ENCODE measurements around the gene GLRX5. TPM values are rescaled to one million over a fixed set of nuclear protein-coding genes. Genes with fewer than 3 reads are reported as not detected.

The GLRX5 gene
- total RNA-seq, 1 donor from 2014 or later, result 38.9 TPM

DNA sequence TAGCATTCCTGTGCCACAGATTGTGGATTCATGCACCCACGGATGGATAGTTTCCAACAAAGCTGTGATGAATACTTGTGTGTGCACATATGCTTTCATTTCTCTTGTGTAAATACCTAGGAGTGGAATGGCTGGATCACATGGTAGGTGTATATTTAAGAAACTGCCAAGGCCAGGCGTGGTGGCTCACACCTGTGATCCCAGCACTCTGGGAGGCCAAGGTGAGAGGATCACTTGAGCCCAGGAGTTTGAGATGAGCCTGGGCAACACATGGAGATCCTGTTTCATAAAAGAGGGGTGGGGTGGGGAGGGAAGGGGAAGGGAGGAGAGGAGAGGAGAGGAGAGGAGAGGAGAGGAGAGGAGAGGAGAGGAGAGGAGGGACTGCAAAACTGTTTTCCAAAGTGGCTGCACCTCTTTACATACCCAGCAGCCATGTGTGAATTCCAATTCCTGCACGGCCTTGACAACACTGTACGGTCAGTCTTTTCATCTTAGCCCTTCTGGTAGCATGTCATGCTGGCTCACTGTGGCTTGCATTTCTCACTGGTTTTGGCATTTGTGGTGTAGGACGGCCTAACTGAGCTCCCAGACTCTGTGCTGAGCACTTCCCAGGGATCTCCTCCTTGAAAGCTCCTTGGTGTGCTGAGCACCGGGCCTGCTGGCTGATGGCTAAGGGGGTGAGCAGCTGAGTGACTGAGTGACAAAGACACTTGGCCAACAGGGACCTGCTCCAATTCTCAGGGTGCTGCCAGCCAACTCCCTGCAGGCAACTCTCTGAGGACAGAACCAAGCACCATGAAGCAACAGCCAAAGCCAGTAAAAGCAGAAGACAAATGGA lies 46.3 kb upstream of the GLRX5 start:
- DNase-seq, result no peak
- Mint-ChIP-seq H3K36me3 (ENCODE audit: unreplicated experiment) (peaks cover 5% of the 10 kb centered on the region), H3K27me3 (ENCODE audit: unreplicated experiment) (peaks cover 6% of the 10 kb centered on the region), H3K4me1 (ENCODE audit: low read depth, unreplicated experiment) (peaks cover 12% of the 10 kb centered on the region), H3K9me3 (ENCODE audit: unreplicated experiment) (peaks cover 3% of the 10 kb centered on the region), H3K4me3 (ENCODE audit: unreplicated experiment) (no peak overlapping the region), H3K27ac (ENCODE audit: unreplicated experiment) (no peak overlapping the region)
- TF ChIP-seq, protein P1, sequence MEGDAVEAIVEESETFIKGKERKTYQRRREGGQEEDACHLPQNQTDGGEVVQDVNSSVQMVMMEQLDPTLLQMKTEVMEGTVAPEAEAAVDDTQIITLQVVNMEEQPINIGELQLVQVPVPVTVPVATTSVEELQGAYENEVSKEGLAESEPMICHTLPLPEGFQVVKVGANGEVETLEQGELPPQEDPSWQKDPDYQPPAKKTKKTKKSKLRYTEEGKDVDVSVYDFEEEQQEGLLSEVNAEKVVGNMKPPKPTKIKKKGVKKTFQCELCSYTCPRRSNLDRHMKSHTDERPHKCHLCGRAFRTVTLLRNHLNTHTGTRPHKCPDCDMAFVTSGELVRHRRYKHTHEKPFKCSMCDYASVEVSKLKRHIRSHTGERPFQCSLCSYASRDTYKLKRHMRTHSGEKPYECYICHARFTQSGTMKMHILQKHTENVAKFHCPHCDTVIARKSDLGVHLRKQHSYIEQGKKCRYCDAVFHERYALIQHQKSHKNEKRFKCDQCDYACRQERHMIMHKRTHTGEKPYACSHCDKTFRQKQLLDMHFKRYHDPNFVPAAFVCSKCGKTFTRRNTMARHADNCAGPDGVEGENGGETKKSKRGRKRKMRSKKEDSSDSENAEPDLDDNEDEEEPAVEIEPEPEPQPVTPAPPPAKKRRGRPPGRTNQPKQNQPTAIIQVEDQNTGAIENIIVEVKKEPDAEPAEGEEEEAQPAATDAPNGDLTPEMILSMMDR (IDR thresholded peaks at IDR 0.05; ENCODE audit: partially characterized antibody, unreplicated experiment), result no peak

DNA sequence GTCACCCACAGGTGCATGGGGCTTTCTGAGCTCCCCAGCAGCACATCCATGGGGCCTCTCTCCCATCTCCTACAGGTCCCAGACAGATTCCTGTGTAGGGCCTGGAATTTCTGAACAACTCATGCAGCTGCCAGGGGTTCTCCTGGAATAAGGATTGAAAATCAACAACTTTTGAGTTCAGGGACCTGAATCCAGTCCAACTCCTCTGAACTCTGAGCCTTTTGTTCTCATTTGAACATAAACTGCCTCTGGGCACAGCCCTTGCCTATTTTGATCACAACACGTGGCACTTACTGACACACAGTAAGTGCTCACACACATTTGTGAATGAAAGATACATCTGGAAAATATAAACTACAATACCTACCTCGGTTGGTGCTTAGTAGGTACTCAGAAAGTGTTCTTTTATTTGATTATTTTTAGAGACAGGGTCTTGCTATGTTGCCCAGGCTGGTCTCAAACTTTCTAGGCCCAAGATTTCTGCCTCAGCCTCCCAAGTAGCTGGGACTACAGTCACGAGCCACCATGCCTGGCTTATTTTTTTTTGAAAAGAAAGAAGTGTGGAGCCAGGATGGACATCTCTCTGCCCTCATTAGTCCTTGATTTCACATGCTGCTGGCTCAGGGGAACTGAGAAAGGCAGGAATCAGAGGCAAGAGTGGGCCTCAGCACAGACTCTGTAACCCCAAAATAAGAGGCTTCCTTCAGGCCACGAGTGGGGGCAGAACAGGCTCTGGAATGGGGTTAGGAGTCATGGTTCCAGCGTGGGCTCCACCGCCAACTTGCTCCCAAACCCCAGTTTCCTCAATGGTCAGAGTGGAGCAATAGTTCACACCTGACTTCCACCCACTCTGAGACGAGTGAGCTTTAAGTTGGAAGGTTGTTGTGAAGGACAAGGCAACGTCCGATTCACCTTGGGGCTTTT lies 45.4 kb upstream of the GLRX5 start:
- TF ChIP-seq, protein P1 (IDR thresholded peaks at IDR 0.05; ENCODE audit: partially characterized antibody, unreplicated experiment), result no peak
- DNase-seq, result no peak
- peaks cover 3% of the 10 kb centered on the region for H3K9me3 Mint-ChIP-seq (ENCODE audit: unreplicated experiment)
- H3K27me3 Mint-ChIP-seq (ENCODE audit: unreplicated experiment), result peaks cover 5% of the 10 kb centered on the region
- peaks cover 12% of the 10 kb centered on the region for H3K4me1 Mint-ChIP-seq (ENCODE audit: low read depth, unreplicated experiment)
- no peak overlapping the region for H3K27ac Mint-ChIP-seq (ENCODE audit: unreplicated experiment)
- peaks cover 5% of the 10 kb centered on the region for H3K36me3 Mint-ChIP-seq (ENCODE audit: unreplicated experiment)
- no peak overlapping the region for H3K4me3 Mint-ChIP-seq (ENCODE audit: unreplicated experiment)

DNA sequence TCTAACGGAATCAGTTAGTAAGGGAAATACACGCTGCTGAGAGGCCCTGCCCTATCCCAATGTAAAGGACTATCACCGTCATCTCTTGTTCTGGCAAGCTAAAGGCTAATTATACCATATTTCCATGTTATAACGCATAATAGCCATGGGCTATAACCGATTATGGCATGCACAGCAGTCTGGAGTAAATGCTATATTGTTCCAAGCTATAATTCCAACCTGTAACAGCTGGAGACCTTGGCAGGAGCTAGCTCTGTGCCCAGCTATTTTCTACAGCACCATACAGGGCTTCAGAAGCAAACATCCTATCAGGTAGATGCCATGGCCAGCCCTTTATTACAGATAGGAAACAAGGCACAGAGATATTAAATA lies 44.7 kb upstream of the GLRX5 start:
- H3K9me3 Mint-ChIP-seq (ENCODE audit: unreplicated experiment), result peaks cover 1% of the 10 kb centered on the region
- no peak for DNase-seq
- H3K36me3 Mint-ChIP-seq (ENCODE audit: unreplicated experiment), result peaks cover 5% of the 10 kb centered on the region
- peaks cover 9% of the 10 kb centered on the region for H3K4me1 Mint-ChIP-seq (ENCODE audit: low read depth, unreplicated experiment)
- no peak overlapping the region for H3K27ac Mint-ChIP-seq (ENCODE audit: unreplicated experiment)
- TF ChIP-seq, protein P1 (IDR thresholded peaks at IDR 0.05; ENCODE audit: partially characterized antibody, unreplicated experiment), result no peak
- peaks cover 3% of the 10 kb centered on the region for H3K27me3 Mint-ChIP-seq (ENCODE audit: unreplicated experiment)
- H3K4me3 Mint-ChIP-seq (ENCODE audit: unreplicated experiment), result no peak overlapping the region

DNA sequence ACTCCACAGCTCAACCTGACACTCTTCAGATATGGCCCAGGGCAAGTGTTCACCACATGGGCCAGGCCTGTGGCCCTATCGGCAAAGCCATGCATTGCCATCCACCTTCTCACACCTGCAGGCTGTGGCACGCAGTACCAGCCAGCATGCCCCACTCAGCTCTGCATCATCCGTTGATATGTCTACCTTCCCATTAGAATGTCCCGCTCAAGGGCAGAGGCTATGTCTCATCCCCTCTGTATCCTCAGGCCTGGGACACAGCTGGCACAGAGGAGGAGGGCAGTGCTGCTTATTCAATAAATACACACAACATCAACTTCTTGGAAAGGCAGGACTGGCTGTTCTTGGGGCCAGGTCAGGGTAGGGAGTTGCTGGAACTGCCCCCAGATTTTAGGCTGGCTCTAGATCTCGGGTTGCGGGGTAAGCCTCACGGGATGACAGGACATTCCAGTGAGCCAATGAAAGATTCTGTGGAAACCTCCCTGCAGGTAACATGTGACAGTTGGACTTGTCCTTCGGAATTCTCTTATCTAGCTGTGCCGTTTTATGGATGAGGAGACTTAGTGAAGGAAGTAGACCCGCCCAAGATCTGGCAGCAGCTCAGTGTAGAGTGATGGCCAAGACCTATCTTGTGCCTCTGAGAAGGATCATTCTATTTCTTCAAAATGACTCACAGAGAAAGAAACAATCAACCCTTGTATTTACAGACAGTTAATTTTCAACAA lies 44.0 kb upstream of the GLRX5 start:
- Mint-ChIP-seq H3K4me3 (ENCODE audit: unreplicated experiment) (no peak overlapping the region), H3K27ac (ENCODE audit: unreplicated experiment) (no peak overlapping the region), H3K27me3 (ENCODE audit: unreplicated experiment) (peaks cover 2% of the 10 kb centered on the region), H3K36me3 (ENCODE audit: unreplicated experiment) (peaks cover 5% of the 10 kb centered on the region), H3K9me3 (ENCODE audit: unreplicated experiment) (peaks cover 1% of the 10 kb centered on the region), H3K4me1 (ENCODE audit: low read depth, unreplicated experiment) (peaks cover 3% of the 10 kb centered on the region)
- DNase-seq, result no peak
- TF ChIP-seq, protein P1 (IDR thresholded peaks at IDR 0.05; ENCODE audit: partially characterized antibody, unreplicated experiment), result no peak

Data from glutamatergic neuron (in vitro differentiated cells).